GM12801 (cell line): ENCODE results near the gene HMGN3.

Experiments used
- CTCF ChIP-seq: IDR thresholded peaks from one replicate; pipeline ENCODE4 v1.5.1; 2011; ENCODE audit warnings: control low read depth; ENCODE audit not compliant: insufficient read length; ENCODE audit errors: extremely low read depth

The HMGN3 gene

GRCh38 chr6:79196912-79197311 is 37.6 kb downstream of the HMGN3 start:
- TF ChIP-seq CTCF: no peak

- no peak for TF ChIP-seq CTCF
Observed at GRCh38 chr6:79193971-79194370, 40.5 kb downstream of the HMGN3 start.

GRCh38 chr6:79189760-79190350 is 44.6 kb downstream of the HMGN3 start:
- no peak for TF ChIP-seq CTCF

GRCh38 chr6:79188885-79189480 is 45.5 kb downstream of the HMGN3 start:
- TF ChIP-seq CTCF: no peak

GRCh38 chr6:79188107-79188506 is 46.4 kb downstream of the HMGN3 start:
- no peak for TF ChIP-seq CTCF

- no peak for TF ChIP-seq CTCF
Observed at GRCh38 chr6:79186564-79186963, 47.9 kb downstream of the HMGN3 start.

GRCh38 chr6:79184641-79185040 is 49.8 kb downstream of the HMGN3 start:
- no peak for TF ChIP-seq CTCF
